ENCODE results near the gene IFIH1.

IFIH1 gene

DNA sequence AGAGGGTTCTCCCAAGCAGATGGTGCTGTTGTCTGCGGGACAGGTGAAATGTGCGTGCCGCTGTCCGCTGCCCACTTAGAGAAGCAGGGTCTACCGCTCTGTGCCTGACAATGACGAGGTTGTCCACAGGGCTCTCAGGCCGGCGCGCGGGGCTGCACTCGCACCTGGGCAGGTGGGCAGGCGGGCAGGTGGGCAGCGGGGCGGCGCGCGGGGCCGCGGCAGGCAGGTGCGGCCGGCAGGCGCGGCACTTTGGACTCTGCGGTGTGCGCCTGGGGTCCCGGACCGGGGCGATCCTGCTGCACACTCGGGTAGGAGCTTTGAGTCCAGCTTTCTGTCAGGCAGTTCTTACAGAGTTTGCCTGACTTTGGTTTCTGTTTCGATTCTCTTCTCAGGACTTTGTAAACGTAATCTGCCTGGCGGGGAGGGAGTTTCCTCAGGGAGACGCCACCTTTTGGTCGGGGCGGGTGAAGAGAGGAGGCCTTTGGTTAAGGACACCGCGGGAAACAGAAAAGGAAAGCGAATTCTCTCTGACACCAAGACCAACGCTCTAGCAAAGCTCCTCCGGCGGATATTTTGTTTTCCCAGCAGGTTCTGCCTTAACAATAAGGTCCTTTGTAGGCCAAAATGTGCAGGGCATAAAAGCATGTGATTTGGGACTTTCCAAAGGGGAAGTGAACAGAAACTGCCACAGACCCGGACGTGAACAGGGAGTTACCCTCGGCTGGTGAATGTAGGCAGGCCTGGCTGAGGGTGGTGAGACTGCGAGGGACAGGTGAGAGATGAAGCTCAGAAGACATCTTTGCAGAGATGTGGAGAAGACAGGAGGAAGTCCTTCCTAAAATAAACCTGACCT, at the start of gene IFIH1:
Gene IFIH1, minus strand, starts transcription at position 357 of the 853 bp plus-strand sequence. CDS start 377 bp downstream, outside the sequence.
- peak; percentile 76 for DNase-seq

DNA sequence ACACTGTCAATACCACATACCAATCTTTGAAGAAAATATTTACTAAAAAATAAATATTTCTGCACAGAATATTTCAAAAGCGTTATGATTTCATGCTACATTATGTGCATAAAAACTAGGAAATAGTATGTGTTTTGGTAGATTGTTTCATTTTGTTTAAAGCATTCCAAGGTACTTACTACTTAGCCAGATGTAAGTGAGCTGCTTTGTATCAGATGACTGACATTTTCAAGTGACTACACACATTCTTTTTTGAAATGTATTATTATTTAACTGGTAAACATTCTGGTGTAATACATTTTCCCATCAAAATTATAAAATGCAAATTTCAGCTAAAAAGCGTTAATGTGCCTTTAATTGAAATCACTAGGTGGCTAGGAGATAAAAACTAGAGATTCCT, 46.9 kb upstream of the IFIH1 start:
- DNase-seq, result no peak

DNA sequence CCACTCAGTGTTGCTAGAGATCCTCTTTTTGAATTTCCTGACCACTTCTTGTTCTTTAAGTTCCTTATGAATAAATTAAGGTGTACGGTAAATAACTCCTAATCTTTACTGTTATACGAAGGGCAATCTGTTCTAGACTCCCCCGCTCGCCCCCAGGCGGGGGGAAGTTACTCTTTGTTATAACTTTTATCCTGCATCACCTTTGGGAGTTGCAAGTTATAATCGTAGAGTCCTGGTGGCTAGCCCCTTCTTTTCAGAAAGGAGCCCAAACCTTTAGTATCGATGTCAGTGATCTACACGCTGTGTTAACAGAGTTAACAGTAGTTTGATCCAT, 26.1 kb upstream of the IFIH1 start:
- DNase-seq, result peak; percentile 22

DNA sequence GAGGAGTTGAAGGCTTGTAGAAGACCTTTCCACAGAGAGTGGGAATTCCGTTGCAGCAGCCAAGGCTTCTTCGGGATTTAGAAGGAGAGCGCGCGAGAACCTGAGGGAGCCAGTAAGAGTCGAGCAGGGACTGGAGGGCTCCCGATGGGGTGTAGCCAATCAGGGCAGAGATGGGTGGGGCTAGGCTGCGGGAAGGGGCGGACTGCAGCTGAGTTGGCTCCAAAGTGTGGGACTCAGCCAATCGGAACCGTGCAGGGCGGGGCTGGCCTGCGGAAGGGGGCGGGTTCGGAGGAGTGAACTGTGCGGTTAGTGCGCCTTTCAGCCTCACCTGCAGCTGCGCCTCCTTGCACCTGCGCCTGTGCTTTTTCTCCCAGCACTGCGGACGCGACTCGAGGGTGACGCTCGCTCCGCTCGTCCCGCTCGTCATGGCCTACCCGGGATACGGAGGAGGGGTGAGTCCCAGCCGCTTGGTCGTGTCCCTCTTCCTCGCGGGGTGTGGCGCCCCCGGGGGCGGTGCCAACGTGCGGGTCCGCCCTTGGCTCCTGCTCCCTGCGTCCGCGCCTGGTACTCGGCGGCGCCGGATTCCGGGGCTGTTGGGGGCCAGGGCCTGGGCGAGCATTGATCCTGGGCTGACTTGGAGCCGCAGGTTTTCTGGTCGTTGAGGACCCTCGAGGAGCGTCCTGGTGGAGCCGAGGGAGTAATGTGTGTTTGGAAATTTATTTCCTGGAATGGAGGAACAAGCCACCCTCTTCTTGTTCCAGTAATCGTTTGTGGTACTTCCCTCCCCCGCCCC, 25.5 kb upstream of the IFIH1 start, which contains the start of gene GCA:
Gene GCA, plus strand, starts transcription at position 309 of the 793 bp plus-strand sequence. Its CDS starts 117 bp downstream, at position 426.
- peak; percentile 99 for DNase-seq

DNA sequence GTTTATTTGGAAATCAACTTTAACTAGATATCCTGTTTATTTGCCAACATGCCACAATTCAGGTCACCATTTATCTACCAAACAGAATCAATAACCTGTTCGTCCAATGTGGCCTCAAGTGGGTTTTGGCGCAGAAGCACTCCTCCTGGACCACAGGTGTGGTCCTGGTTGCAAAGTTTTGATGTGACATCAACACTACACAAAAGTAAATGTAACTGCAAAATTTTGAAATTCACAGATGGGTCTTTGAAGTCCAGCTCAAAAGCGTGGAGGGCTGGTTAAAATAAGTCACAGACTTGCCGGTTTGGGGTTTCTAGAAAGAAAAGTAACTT, 25.0 kb upstream of the IFIH1 start:
- DNase-seq, result no peak

DNA sequence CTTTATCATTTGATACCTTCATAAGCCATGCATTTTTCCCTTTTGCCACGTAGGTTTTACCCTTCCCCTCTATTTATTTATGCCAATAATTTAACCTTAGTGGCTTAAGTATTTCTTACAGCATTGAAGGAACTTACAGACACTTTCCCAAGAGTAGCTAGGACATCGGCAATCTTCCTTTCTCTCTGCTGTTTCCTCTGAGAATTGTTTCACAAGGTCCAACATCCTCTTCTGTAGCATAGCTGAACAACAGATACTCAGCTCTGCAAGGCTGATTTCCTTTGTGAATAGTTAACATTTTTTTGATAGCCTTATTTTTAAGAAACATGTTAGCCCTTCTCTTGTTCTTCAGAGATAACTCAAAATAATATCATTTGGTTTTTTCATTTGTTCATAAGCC, 24.4 kb upstream of the IFIH1 start:
- DNase-seq, result no peak

DNA sequence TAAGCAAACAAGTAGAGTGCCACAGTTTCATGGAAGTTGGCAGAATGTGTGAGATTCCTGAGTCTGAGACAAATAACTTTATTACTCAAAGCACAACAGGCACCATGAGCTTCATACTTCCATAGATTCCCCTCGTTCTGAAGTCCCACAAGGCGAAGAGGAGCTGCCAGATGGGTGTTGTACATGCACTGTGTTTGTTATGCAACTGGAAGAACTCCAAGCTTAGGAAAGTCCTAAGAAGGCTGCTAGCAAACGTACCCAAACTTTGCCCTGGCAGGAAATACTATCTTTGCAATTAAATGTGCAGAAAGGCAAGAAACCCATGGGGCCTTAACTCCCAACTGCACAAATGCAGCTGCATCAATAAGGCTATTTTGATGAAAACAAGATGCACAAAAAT, 23.8 kb upstream of the IFIH1 start:
- no peak for DNase-seq

DNA sequence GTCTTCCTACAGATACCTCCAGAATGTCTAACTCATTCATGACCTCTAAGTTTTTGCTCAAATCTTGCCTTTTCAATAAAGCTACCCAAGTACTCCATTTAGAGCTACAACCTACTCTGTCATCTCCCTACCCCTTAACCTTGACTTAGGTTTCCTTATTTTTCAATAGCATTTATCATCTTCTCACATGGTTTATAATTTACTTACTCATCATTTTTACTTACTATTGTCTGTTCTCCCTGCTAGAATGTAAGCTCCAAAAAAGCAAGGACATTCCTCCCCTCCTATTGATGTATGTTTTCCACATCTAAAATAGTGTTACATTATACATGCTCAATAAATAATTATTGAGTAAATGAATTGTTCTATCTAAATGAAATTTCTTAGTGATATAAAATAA, 22.3 kb upstream of the IFIH1 start:
- DNase-seq, result no peak

DNA sequence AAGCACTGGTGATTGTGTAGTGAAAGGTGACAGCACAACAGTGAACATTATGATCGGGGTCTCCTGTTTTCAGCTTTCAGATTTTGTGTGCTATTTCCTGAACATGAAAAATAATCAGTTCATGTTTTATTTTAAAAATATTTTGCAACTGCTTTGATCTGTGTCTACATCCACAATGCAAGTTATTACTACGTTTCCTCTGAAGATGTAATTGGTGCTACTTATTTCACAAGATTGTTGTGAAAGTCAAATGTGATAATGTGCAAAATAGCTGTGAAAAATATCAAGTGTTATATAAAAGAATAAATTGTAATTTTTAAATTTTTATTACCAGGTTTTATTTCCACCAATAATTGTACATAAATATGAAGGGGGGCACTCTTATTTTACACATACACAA, 19.4 kb upstream of the IFIH1 start:
- no peak for DNase-seq

DNA sequence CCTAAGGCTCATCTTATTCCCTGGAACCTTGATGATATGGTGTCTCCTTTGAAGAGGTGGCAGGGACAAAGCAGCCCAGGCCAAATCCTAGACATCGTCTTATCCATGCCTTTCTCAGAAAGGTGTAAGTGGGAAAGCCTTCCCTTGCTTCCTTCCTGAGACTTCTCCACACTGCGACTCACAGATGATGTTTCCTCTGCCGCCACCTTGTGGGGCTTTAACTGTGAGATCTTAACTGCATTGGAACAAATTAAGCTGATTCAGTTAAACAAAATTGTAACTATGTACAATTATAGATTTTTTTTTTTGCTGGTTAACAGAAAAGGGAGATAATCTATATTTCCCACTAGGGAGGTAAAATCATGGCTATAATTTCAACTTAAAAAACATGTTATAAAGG, 15.5 kb upstream of the IFIH1 start:
- peak; percentile 46 for DNase-seq

DNA sequence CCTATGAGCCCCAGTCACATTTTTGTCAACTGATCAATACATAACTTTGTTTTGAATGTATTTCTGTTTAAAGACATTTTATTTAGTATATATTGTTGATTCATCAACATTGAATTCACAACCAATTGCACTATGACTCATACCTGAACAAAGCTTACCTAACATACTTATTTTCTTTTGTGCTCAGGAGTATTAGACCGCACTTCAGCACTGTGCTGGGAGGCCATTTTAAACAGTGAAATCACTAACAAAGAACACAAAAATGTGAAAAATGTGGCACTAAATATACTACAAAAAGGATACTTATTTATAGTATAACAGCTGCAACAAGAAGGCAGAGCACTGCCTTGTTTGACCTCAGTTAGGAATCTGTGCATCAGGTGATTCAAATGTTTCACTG, 12.4 kb upstream of the IFIH1 start:
- DNase-seq, result no peak

DNA sequence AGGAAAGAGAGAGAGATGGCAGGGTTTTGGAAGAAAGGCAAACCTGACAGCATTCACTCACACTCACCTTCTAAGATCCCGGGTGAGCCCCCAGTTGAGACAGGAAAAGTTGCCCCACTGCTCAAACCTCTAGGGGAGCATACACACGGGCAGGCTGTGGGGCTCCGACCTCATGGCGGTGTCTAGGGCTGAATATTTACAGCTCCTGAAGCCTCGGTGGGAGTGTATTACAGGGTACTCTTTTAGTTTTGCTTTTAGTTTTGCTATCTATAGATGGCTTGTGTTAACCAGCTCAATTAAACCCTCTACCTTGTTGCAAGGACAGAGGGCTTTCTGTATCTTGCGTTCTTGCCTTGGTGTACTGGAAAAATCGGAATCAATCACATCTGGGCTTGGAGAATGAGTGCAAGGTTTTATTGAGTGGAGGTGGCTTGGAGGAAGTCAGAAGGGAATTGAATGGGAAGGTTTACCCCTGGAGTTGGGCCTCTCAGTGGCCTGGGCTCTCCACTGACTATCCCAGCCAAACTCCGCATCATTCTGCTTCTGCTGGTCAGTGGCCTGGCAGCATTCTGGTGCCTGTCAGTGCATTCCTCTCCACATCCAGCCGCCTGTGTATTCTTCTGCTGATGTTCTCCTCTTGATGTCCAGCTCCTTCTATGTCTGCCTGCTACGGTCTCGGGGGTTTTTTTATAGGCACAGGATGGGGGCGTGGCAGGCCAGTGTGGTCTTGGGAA, 10.1 kb upstream of the IFIH1 start:
- no peak for DNase-seq

DNA sequence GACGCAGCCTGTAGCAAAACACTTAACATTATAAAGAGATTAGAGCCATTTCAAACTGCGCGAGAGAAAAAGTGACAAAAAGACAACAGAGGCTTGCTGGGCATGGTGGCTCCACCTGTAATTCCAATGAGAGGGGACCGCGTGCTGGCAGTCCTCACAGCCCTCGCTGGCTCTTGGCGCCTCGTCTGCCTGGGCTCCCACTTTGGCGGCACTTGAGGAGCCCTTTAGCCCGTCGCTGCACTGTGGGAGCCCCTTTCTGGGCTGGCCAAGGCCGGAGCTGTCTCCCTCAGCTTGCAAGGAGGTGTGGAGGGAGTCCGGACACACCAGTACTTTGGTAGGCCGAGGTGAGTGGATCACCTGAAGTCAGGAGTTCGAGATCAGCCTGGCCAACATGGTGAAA, 9.3 kb upstream of the IFIH1 start:
- DNase-seq, result no peak

DNA sequence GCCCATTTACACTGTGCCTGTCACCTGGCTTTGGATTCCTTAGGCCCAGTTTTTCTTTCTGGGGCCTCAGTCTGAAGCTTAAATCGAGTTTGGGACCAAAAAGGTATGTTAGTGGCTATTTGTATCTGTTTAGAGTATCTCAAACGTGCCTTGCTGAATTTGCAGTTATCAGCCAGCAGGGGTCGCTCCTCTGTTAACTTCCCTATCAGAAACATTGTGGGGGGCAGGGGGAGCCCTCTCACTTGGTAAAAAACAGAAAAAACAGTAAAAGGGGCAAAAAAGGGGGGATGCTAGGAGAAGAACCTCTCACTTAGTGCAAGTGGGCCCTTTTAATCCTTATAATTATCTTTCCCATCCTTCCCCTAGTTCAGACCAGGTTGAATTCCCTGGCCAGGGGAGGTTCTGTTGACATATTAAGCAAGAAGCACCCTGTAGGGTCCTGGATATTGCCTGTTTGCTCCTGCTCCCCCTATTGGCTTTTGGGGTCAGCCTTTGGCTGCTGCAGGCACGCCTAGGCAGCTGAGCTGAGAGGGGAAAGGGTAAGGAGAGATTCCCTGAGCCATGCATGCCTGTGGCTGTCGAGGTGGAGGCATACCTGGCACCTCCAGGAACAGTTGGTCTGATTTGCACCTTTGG, 8.8 kb upstream of the IFIH1 start:
- DNase-seq, result peak; percentile 46

DNA sequence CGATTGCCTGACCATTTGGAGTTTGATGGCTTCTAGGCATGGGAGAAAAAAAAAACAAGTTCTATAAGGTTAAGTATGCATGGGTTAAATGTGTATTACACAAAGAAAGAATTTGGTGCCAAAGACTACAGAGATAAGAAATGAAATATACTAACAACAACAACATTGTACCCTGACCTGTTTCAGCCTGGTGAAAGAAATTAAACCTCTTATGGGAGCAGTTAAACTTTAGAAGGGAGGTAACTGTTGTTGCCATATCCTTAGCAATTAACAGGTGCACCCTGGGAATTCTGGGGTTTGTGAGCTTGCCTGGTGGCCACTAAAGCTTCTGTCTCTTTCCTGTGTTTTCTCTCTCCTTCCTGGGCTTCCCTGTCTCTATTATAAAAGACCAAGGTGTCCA, 6.5 kb upstream of the IFIH1 start:
- no peak for DNase-seq

DNA sequence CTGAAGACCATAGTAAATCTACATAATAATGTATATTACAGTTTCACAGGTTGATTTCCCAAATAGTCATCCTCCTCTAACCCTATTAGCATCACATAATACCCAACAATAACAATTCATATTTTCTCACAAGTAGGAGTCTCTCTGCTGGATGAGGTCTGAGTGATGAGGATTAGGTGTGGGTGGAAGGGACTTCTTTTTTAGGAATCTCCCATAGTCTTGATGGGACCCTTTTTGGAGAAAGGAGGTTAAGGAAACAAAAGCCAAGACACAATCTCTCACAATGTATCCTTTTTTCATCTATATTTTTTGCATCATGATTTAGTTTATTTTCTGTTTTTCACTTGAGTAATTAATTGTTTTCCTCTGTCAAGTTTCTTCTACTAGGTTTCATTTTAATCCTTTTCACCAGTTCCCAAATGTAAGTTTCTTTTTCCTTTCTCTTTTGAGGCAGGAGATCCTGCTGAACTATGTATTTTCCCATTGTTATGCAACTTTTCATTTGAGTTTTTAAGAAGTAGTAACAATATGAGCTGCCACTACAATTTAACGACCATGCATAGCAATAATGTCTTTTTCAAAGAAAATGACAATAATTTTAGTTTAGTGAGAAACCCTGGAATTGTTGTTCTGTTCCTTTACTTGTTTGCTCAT, 2.5 kb upstream of the IFIH1 start:
- no peak for DNase-seq

DNA sequence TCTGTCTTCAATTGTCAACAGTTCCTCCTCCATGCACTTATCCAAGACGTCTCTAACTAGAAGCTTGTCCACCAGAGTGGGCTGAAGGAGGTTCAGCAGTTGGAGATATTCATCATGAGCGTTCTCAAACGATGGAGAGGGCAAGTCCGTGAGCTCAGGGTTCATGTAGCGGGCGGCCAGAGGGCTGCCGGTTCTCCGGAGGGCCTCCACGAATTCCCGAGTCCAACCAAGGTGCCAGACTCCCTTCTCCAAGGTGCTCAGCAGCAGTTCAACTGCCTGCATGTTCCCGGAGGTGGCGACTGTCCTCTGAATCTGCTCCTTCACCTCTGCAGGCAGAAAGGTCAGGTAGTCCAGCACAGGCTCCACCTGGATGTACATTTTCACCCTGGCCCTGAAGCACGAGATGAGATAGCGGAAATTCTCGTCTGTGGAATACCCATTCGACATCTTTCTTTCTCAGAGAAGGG, 590 bp downstream of the IFIH1 start:
- DNase-seq, result peak; percentile 42

DNA sequence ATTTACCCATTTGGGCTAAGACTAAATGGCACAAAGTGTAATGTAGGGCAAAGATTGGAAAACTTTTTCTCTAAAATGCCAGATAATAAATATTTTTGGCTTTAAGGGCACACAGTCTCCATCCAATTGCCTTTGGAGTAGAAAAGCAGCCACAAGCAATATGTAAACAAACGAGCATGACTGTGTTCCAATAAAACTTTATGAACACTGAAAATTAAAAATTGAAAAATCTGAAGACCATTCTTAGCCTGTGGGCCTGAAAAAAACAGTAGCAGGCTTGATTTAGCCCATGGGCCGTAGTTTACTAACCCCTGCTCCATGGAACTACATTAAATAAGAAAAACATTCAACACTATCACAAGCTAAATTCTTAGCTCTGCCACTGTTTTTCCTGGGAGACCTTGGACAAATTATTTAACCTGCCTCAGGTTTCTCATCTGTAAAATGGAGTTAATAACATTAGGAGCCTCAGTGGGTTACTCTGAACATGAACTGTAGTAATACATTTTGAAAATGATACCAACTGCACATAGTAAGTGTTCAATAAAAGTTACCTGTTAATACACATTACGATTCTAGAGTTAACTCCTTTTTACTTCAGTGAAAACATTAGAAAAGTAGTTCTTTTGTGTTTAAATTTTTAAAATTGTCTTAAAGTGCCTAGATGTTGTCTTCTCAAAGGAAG, 1.3 kb downstream of the IFIH1 start:
- DNase-seq, result no peak

DNA sequence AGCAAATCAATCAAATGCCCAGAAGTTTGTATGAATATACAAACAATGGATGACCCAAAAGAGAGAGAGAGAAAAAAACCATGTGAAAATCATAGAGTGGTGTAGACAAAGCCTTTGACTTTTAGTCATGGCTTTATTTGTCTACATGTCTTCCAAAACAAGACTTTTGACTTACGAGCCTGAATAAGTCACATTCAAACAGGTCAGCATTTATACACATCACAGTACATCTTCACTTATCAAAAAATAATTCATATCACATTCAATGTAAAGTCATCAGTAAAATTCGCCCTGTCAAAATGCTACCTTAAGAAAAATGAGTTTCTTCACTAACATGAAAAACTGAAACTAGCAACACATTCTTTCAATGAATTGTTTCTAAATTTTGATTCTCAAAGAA, 1.9 kb downstream of the IFIH1 start:
- DNase-seq, result no peak

DNA sequence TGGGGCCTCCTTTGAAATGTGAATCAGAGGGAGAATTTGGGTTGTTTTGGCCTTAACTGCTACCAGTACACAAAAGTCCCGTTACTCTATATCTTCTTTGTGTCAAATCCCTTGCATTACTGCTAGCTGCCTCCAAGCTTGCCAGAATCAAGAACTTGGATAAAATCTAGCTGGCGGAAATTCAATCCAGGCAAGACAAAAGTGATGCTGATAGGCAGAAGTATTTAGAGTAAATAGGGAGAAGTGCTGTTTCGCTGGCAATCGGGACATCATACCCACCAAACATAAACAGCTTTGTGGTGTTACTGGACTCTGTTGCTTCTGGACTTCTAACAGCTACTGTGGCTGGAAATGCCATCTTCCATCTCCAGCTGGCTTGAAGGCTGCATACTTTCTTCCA, 2.5 kb downstream of the IFIH1 start:
- DNase-seq, result no peak

DNA sequence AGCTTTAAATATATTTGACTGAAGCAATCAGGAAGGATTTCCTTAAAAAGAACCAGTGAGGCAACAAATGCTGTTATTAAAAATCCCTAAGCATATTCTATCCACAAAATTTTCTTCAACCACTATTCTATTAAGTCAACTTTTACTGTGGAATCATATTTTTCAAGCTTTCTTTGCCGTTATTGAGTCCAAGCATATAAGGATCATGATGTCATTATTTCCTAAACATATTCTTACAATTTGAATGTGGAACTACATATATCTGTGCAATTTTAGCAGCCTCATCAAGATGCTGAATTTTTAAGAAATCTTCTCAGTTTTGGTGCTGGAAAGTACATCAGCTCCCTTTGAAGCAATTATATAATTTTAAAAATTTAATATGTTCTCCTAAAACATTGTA, 5.6 kb downstream of the IFIH1 start:
- DNase-seq, result no peak

Data from CD4-positive, alpha-beta T cell treated with Interleukin-17A for 4 hours (primary cell).